NB4 (cell line): Measurements from ENCODE around the gene IRF2BP2.

Experiments used
- CTCF ChIP-seq: IDR thresholded peaks from one replicate; pipeline ENCODE4 v1.5.1; 2012; ENCODE audit warnings: low read depth, low read length
- MAX ChIP-seq: IDR thresholded peaks from 2 replicates; pipeline ENCODE4 v1.6.1; 2011; ENCODE audit warnings: low read depth, low read length
- MYC ChIP-seq: IDR thresholded peaks from 2 replicates; pipeline ENCODE4 v1.6.1; 2011; ENCODE audit warnings: low read depth, low read length
- POLR2A ChIP-seq: IDR thresholded peaks from 2 replicates; pipeline ENCODE4 v1.6.1; 2011; ENCODE audit warnings: mild to moderate bottlenecking; ENCODE audit not compliant: insufficient read length; ENCODE audit errors: extremely low read depth

- TF ChIP-seq CTCF (no peak), POLR2A (no peak), MAX (0 out of 2 replicates have a peak, but pooled peaks have one; percentile 1), MYC (no peak)
Measured at GRCh38 chr1:234611225-234611846, 1.4 kb upstream of the IRF2BP2 start.
